HEK293 (cell line): Measurements from ENCODE around the gene NKX1-1.

Experiments used
- CTCF ChIP-seq: fragments of 450-650 bp; formaldehyde crosslinking; IDR thresholded peaks from 2 replicates; pipeline ENCODE4 v1.5.1; 2016; ENCODE audit warnings: missing biosample characterization, missing genetic modification characterization
- REST ChIP-seq: fragments of 450-650 bp; formaldehyde crosslinking; IDR thresholded peaks from 2 replicates; pipeline ENCODE4 v1.5.1; 2016; ENCODE audit warnings: missing biosample characterization, missing genetic modification characterization
- SCRT2 ChIP-seq: fragments of 450-650 bp; formaldehyde crosslinking; IDR thresholded peaks from 2 replicates; pipeline ENCODE4 v1.5.1; 2016; ENCODE audit warnings: missing biosample characterization, missing genetic modification characterization
- YY1 ChIP-seq: fragments of 450-650 bp; formaldehyde crosslinking; IDR thresholded peaks from 2 replicates; pipeline ENCODE4 v1.5.1; 2018; ENCODE audit warnings: missing biosample characterization, missing genetic modification characterization
- ZBTB26 ChIP-seq: fragments of 450-650 bp; formaldehyde crosslinking; optimal IDR thresholded peaks from 2 replicates; pipeline ENCODE3; 2016; ENCODE audit warnings: missing biosample characterization, mild to moderate bottlenecking, missing genetic modification characterization
- ZNF2 ChIP-seq: fragments of 450-650 bp; formaldehyde crosslinking; IDR thresholded peaks from 2 replicates; pipeline ENCODE4 v1.5.1; 2016; ENCODE audit warnings: missing biosample characterization, missing genetic modification characterization
- ZNF211 ChIP-seq: fragments of 450-650 bp; formaldehyde crosslinking; IDR thresholded peaks from 2 replicates; pipeline ENCODE4 v1.5.1; 2016; ENCODE audit warnings: low read depth, missing biosample characterization, missing genetic modification characterization
- ZNF23 ChIP-seq: fragments of 450-650 bp; formaldehyde crosslinking; IDR thresholded peaks from 2 replicates; pipeline ENCODE4 v1.5.1; 2016; ENCODE audit warnings: missing biosample characterization, missing genetic modification characterization, borderline replicate concordance
- ZNF561 ChIP-seq: fragments of 450-650 bp; IDR thresholded peaks from 2 replicates; pipeline ENCODE4 v1.5.1; 2018; ENCODE audit warnings: missing biosample characterization, missing genetic modification characterization, borderline replicate concordance

GRCh38 chr4:1412376-1413203, 6.3 kb upstream of the NKX1-1 start:
- TF ChIP-seq ZNF561 (tag by site-specific recombination) (no peak), CTCF (tag by site-specific recombination) (no peak), ZNF211 (tag by site-specific recombination) (no peak), SCRT2 (tag by site-specific recombination) (no peak), ZNF23 (tag by site-specific recombination) (no peak), YY1 (no peak), ZBTB26 (no peak), ZNF2 (tag by site-specific recombination) (no peak), REST (tag by site-specific recombination) (no peak)
